Measurements from ENCODE around the gene TTC28. TPM values are rescaled to one million over a fixed set of nuclear protein-coding genes. Genes with fewer than 3 reads are reported as not detected.

TTC28 gene
- polyA plus RNA-seq, 1 donor from 2014 or later, result 14.8 TPM

GRCh38 chr22:28207281-28208030 lies 472.2 kb downstream of the TTC28 start:
- no peak overlapping the region for H2AFZ ChIP-seq (ENCODE audit: low read depth, low read length)

DNA sequence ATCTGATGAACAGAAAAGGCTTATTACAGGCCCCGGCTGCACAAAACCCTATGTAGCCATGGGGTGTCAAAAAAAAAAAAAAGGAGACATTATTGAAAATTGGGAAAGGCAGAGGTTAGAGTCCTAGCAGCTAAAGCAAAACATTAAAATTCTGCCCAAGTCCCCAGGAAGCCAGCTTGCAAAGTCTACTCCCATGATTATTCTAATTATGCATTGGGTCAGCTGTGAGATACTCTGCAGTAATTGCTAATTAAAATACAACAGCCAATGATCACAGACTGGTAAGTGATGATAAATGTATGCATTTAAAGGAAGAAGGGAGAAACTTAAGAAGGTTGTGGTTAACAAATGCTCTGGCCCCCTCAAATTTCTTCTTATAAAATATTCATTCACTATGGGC lies 473.7 kb downstream of the TTC28 start:
- Histone ChIP-seq H3K27ac (ENCODE audit: low read length) (no peak overlapping the region), H3K9me2 (ENCODE audit: insufficient read depth, low read length) (no peaks in the 10 kb centered on the region), H4K20me1 (ENCODE audit: insufficient read depth) (no peaks in the 10 kb centered on the region), H3K9ac (ENCODE audit: low read length) (no peak overlapping the region), H3K27me3 (ENCODE audit: insufficient read depth, low read depth, low read length) (no peaks in the 10 kb centered on the region), H3K79me2 (replicated peaks; ENCODE audit: insufficient read depth, low read length) (peaks cover 9% of the 10 kb centered on the region), H3F3A (ENCODE audit: insufficient read depth, low read length, poor library complexity, severe bottlenecking) (no peaks in the 10 kb centered on the region), H3K4me2 (ENCODE audit: low read length) (no peak overlapping the region), H3K36me3 (ENCODE audit: insufficient read depth, low read length) (no peaks in the 10 kb centered on the region), H3K9me3 (ENCODE audit: low read length) (no peaks in the 10 kb centered on the region), H3K4me3 (ENCODE audit: low read length) (no peak overlapping the region), H2AFZ (ENCODE audit: low read depth, low read length) (no peak overlapping the region)
- no peak for TF ChIP-seq RAD21 (conservative IDR thresholded peaks at IDR 0.05)
- TF ChIP-seq EZH2 (IDR thresholded peaks at IDR 0.05; ENCODE audit: borderline replicate concordance, insufficient read depth, low read length, poor library complexity, severe bottlenecking), result no peak
- no peak for TF ChIP-seq SMC3 (conservative IDR thresholded peaks at IDR 0.05; ENCODE audit: poor library complexity)
- no peak for TF ChIP-seq EP300 (conservative IDR thresholded peaks at IDR 0.05; ENCODE audit: poor library complexity, severe bottlenecking)
- TF ChIP-seq TAF1 (IDR thresholded peaks at IDR 0.05; ENCODE audit: low read depth), result no peak
- no peak for TF ChIP-seq MXI1 (conservative IDR thresholded peaks at IDR 0.05; ENCODE audit: poor library complexity, severe bottlenecking)
- TF ChIP-seq CTCF (IDR thresholded peaks at IDR 0.05; ENCODE audit: poor library complexity, severe bottlenecking), result no peak
- TF ChIP-seq POLR2AphosphoS5 (IDR thresholded peaks at IDR 0.05), result no peak
- TF ChIP-seq, protein P1, sequence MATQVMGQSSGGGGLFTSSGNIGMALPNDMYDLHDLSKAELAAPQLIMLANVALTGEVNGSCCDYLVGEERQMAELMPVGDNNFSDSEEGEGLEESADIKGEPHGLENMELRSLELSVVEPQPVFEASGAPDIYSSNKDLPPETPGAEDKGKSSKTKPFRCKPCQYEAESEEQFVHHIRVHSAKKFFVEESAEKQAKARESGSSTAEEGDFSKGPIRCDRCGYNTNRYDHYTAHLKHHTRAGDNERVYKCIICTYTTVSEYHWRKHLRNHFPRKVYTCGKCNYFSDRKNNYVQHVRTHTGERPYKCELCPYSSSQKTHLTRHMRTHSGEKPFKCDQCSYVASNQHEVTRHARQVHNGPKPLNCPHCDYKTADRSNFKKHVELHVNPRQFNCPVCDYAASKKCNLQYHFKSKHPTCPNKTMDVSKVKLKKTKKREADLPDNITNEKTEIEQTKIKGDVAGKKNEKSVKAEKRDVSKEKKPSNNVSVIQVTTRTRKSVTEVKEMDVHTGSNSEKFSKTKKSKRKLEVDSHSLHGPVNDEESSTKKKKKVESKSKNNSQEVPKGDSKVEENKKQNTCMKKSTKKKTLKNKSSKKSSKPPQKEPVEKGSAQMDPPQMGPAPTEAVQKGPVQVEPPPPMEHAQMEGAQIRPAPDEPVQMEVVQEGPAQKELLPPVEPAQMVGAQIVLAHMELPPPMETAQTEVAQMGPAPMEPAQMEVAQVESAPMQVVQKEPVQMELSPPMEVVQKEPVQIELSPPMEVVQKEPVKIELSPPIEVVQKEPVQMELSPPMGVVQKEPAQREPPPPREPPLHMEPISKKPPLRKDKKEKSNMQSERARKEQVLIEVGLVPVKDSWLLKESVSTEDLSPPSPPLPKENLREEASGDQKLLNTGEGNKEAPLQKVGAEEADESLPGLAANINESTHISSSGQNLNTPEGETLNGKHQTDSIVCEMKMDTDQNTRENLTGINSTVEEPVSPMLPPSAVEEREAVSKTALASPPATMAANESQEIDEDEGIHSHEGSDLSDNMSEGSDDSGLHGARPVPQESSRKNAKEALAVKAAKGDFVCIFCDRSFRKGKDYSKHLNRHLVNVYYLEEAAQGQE (IDR thresholded peaks at IDR 0.05; ENCODE audit: borderline replicate concordance), result no peak

More at GRCh38 chr22:28207281-28208030, 472.2 kb downstream of the TTC28 start:
- TF ChIP-seq POLR2AphosphoS5 (IDR thresholded peaks at IDR 0.05), result no peak
- H3F3A ChIP-seq (ENCODE audit: insufficient read depth, low read length, poor library complexity, severe bottlenecking), result no peaks in the 10 kb centered on the region
- no peaks in the 10 kb centered on the region for H3K36me3 ChIP-seq (ENCODE audit: insufficient read depth, low read length)
- H3K9ac ChIP-seq (ENCODE audit: low read length), result no peak overlapping the region
- no peaks in the 10 kb centered on the region for H3K27me3 ChIP-seq (ENCODE audit: insufficient read depth, low read depth, low read length)
- H3K9me2 ChIP-seq (ENCODE audit: insufficient read depth, low read length), result no peaks in the 10 kb centered on the region
- no peaks in the 10 kb centered on the region for H4K20me1 ChIP-seq (ENCODE audit: insufficient read depth)
- H3K4me2 ChIP-seq (ENCODE audit: low read length), result no peak overlapping the region
- peaks cover 9% of the 10 kb centered on the region for H3K79me2 ChIP-seq (replicated peaks; ENCODE audit: insufficient read depth, low read length)
- H3K27ac ChIP-seq (ENCODE audit: low read length), result no peak overlapping the region
- no peak overlapping the region for H3K4me3 ChIP-seq (ENCODE audit: low read length)
- H3K9me3 ChIP-seq (ENCODE audit: low read length), result no peaks in the 10 kb centered on the region

Measured in neural cell (in vitro differentiated cells).